ENCODE results near the gene TNNT3.

DNA sequence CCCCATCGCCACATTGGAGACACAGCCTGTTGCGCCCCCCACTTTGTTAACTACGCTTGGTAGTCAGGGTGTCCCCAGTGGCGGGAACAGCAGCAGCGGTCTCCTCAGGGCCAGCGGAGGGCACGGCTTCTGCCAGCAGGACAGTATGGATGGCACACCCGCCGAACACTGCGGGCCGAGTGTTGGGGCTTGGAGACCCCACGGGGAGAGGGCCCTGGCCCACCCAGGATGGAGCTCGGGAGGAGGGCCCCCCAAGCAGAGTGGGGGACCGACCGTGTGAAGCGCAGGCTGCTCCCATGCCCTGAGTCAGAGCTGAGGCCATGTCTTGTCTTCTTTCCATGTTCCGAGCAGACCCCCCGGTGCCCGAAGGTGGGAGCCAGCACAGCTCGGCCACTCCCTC is 45.5 kb downstream of the TNNT3 start:
- TF ChIP-seq POLR2AphosphoS5 (IDR thresholded peaks at IDR 0.05) (no peak), EP300 (IDR thresholded peaks at IDR 0.05) (no peak)
- TF ChIP-seq, protein P1, sequence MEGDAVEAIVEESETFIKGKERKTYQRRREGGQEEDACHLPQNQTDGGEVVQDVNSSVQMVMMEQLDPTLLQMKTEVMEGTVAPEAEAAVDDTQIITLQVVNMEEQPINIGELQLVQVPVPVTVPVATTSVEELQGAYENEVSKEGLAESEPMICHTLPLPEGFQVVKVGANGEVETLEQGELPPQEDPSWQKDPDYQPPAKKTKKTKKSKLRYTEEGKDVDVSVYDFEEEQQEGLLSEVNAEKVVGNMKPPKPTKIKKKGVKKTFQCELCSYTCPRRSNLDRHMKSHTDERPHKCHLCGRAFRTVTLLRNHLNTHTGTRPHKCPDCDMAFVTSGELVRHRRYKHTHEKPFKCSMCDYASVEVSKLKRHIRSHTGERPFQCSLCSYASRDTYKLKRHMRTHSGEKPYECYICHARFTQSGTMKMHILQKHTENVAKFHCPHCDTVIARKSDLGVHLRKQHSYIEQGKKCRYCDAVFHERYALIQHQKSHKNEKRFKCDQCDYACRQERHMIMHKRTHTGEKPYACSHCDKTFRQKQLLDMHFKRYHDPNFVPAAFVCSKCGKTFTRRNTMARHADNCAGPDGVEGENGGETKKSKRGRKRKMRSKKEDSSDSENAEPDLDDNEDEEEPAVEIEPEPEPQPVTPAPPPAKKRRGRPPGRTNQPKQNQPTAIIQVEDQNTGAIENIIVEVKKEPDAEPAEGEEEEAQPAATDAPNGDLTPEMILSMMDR (IDR thresholded peaks at IDR 0.05), result no peak

Measured in stomach (tissue), 4 donors.